ENCODE results near the gene ANKS3. TPM values are rescaled to one million over a fixed set of nuclear protein-coding genes. Genes with fewer than 3 reads are reported as not detected.

ANKS3 gene
- total RNA-seq, 1 donor, result 22.0 TPM

DNA sequence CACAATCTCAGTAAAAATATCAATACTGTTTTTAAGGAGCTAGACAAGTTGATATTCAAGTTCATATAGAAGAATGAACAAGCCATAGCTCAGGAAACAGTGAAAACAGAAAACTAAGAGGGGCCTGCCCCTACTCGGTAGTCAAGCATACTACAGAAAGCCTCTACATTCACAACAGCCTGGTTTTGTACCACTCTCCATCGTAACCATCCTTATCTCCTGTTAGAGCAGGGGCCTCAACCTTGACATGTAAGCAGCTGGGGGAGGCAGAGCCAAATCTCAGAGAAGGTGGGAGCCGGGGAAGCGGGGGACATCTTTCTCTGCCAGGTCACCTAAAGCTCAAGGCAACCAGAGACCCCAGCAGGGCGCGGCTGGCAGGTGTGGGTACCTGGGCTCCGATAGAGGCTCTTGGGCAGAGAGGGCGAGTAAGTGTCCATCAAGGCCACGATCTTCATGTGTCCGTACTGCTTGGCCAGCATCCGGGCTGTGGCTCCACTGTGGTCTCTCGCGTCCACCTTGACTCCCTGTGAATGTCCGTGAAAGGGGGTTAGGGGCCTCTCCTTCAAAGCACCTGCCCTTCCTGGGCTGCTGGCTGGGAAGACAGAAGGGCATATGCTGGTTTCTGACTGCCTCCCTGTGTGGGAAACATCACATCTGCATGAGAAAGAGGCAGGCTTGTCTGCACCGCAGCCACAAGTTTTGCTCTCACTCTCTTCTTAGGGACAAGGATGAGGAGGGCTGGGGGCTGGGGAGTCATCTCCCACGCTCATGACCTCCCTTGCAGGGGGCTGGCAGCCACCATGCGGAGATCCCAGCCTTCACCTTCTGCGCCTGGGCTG, 20.2 kb downstream of the ANKS3 start:
- TF ChIP-seq, protein P1, sequence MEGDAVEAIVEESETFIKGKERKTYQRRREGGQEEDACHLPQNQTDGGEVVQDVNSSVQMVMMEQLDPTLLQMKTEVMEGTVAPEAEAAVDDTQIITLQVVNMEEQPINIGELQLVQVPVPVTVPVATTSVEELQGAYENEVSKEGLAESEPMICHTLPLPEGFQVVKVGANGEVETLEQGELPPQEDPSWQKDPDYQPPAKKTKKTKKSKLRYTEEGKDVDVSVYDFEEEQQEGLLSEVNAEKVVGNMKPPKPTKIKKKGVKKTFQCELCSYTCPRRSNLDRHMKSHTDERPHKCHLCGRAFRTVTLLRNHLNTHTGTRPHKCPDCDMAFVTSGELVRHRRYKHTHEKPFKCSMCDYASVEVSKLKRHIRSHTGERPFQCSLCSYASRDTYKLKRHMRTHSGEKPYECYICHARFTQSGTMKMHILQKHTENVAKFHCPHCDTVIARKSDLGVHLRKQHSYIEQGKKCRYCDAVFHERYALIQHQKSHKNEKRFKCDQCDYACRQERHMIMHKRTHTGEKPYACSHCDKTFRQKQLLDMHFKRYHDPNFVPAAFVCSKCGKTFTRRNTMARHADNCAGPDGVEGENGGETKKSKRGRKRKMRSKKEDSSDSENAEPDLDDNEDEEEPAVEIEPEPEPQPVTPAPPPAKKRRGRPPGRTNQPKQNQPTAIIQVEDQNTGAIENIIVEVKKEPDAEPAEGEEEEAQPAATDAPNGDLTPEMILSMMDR (IDR thresholded peaks at IDR 0.05; ENCODE audit: insufficient read depth, low read length), result no peak
- no peak overlapping the region for H3K4me3 ChIP-seq (ENCODE audit: low read depth, low read length)
- DNase-seq (ENCODE audit: low read depth), result no peak

DNA sequence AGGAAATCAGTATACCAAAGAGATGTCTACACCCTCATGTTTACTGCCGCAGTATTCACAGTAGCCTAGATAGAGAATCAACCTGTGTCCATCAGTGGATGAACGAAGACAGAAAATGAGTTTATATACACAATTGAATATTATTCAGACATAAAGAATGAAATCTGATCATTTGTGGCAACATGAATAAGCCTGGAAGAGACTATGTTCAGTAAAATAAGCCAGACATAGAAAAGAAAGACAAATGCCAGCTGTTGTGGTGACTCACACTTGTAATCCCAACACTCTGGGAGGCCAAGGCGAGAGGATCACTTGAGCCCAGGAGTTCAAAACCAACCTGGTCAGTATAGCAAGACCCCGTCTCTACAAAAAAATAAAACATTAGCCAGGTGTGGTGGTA, 24.6 kb downstream of the ANKS3 start:
- TF ChIP-seq, protein P1 (IDR thresholded peaks at IDR 0.05; ENCODE audit: insufficient read depth, low read length), result no peak
- H3K4me3 ChIP-seq (ENCODE audit: low read depth, low read length), result no peak overlapping the region
- DNase-seq (ENCODE audit: low read depth), result peak; percentile 36

GRCh38 chr16:4706871-4707270, 27.2 kb downstream of the ANKS3 start:
- DNase-seq (ENCODE audit: low read depth), result no peak
- TF ChIP-seq, protein P1 (IDR thresholded peaks at IDR 0.05; ENCODE audit: insufficient read depth, low read length), result no peak
- no peak overlapping the region for H3K4me3 ChIP-seq (ENCODE audit: low read depth, low read length)

DNA sequence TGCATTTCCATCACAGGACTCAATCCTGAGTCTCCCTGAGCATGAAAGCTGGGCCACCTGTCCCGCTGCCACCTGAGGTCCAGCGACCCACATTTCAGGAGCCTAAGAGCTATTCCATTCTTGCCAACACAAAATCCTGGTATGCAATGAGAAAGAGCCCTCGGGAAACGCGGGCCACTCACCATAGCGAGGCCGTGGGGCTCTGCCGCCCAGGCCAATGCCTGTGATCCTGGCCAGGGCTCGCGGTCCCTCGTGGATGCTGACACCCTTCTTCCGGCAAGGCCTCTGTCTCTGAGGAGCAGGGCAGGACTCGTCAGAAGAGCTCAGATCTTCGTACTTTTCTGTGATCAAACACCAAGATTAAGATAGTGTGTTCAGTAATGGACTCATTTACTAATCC, 29.2 kb downstream of the ANKS3 start:
- H3K4me3 ChIP-seq (ENCODE audit: low read depth, low read length), result no peak overlapping the region
- TF ChIP-seq, protein P1 (IDR thresholded peaks at IDR 0.05; ENCODE audit: insufficient read depth, low read length), result no peak
- DNase-seq (ENCODE audit: low read depth), result no peak

- no peak overlapping the region for H3K4me3 ChIP-seq (ENCODE audit: low read depth, low read length)
- DNase-seq (ENCODE audit: low read depth), result no peak
- TF ChIP-seq, protein P1 (IDR thresholded peaks at IDR 0.05; ENCODE audit: insufficient read depth, low read length), result no peak
Measured at GRCh38 chr16:4704491-4704890, 29.6 kb downstream of the ANKS3 start.

DNA sequence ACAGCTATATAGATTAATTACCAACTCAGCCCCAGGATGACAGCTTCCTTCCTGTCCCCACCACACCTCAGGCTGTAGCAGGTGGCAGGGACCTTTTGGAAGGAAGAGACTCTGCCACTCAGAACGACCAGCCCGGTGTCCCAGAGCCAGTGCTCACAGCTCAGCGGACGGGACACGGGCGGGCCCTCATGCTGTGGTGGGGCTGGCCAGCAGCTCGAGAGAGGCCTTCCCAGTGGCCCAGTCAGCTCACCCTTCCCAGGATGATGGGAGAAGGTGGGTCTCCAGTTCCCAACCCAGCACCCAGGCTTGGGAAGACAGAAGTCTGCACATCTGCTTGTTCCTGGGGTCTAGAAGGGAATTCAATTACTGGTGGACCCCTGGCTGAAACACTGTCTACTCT, 30.2 kb downstream of the ANKS3 start:
- TF ChIP-seq, protein P1 (IDR thresholded peaks at IDR 0.05; ENCODE audit: insufficient read depth, low read length), result no peak
- H3K4me3 ChIP-seq (ENCODE audit: low read depth, low read length), result no peak overlapping the region
- DNase-seq (ENCODE audit: low read depth), result no peak

DNA sequence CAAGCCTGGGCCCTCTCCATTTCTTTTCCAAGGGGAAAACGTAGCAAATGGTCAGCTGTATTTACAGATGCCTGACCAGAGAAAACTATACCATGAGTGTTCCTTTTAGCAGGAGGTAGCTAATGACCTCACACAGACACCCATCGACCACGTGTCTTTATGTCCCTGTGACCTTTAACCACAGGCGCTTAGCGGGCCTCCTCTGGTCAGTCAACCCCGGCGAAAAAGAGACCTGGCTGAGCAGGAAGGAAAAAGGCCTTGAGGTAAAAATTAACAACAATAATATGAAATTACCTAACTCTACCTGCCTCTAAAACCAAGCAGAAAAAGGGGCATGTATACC, 31.6 kb downstream of the ANKS3 start:
- no peak for DNase-seq (ENCODE audit: low read depth)
- no peak overlapping the region for H3K4me3 ChIP-seq (ENCODE audit: low read depth, low read length)
- TF ChIP-seq, protein P1 (IDR thresholded peaks at IDR 0.05; ENCODE audit: insufficient read depth, low read length), result no peak
